HG02884 (cell line): ENCODE measurements around the gene SPTLC2.
A peak's percentile ranks its signal among the peaks of the same experiment; 100 is the strongest.
"Not testable (repeated sequence)": the region's sequence is repeated elsewhere in the genome, so short reads cannot be mapped to it uniquely, and the experiment has no call there.

Source experiments
- ATAC-seq: cut with Tn5 transposase; IDR thresholded peaks from one replicate; pipeline ENCODE4 v1.9.1; 2021; ENCODE audit warnings: mild to moderate bottlenecking, moderate library complexity; ENCODE audit not compliant: unreplicated experiment

The SPTLC2 gene, protein sequence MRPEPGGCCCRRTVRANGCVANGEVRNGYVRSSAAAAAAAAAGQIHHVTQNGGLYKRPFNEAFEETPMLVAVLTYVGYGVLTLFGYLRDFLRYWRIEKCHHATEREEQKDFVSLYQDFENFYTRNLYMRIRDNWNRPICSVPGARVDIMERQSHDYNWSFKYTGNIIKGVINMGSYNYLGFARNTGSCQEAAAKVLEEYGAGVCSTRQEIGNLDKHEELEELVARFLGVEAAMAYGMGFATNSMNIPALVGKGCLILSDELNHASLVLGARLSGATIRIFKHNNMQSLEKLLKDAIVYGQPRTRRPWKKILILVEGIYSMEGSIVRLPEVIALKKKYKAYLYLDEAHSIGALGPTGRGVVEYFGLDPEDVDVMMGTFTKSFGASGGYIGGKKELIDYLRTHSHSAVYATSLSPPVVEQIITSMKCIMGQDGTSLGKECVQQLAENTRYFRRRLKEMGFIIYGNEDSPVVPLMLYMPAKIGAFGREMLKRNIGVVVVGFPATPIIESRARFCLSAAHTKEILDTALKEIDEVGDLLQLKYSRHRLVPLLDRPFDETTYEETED

DNA sequence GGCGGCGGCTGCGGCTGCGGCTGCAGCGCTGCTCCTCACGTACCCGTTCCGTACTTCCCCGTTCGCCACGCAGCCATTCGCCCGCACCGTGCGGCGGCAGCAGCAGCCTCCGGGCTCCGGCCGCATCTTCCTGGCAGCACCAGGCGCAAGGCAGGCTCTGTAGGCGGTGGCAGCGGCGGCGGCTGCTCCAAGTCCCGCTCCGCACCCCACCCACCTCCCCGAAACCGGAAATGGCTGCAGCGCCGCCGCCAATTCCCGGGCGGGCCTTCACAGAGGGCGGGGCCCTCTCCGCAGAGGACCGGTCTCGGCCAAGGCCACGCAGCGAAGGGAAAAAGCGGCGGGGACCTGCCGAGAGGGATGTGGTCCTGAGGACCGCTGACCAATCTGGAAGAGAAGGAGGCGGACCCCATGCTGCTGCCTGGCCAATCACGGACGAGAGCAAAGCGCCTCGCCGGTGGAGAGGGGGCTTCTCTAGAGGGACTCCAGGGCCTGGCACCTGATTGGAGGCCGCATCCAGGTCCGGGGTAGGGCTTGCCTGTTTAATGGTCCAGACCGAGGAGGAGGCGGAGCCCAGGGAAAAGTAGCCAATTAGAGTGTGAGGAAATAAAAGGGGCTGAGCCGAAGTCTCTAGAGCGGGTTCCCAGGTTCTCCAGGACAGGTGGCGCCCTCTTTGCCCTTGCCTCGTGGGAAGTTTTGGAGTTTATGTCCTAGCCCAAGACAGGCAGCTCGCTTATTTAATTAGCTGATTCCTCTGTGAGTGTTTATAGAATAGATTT lies at the start of gene SPTLC2:
Gene SPTLC2, minus strand, starts transcription at position 184 of the 776 bp plus-strand sequence. Its CDS starts 58 bp downstream, at position 126.
- ATAC-seq, result peak; percentile 93

DNA sequence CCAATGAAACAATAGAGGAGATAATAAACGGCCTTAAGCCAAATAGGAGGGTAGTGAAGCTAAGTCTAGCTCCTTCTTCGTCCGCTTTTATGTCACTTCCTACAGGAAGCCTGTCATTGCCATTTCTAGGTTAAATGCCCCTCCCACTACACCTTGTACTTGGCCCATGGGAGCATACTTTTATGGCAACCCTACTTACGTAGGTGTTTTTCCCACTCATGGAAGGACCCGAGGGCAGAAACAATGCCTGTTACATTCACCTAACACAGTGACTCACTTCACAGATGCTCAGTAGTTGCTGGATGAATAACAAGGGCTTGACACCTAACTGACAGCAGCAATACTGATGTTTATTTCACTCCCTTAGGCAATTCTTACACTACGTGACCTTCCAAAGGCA lies 46.9 kb upstream of the SPTLC2 start:
- no peak for ATAC-seq

DNA sequence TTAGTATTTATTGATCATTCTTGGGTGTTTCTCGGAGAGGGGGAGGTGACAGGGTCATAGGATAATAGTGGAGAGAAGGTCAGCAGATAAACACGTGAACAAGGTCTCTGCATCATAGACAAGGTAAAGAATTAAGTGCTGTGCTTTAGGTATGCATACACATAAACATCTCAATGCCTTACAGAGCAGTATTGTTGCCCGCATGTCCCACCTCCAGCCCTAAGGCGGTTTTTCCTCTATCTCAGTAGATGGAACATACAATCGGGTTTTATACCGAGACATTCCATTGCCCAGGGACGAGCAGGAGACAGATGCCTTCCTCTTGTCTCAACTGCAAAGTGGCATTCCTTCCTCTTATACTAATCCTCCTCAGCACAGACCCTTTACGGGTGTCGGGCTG lies 45.1 kb upstream of the SPTLC2 start:
- ATAC-seq, result not testable (repeated sequence)

DNA sequence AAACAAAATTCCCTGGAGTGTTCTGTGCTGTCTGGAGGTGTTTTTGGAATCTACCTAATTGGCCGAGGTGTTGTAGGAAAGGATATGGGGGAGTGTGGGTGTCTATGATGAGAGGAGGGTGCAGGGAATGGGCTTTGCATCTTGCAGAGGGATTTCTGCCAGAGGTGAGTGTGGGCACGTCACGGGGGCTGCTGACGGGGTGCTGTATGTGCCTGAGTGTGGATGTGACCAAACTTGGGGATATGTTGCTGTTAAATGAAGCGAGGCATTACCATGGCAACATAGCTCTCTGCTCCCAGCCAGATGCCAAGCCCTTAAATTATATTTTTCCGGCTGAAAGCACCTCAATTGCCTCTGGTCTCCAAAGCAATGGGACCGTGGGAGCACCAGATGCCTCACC lies 44.3 kb upstream of the SPTLC2 start:
- no peak for ATAC-seq

DNA sequence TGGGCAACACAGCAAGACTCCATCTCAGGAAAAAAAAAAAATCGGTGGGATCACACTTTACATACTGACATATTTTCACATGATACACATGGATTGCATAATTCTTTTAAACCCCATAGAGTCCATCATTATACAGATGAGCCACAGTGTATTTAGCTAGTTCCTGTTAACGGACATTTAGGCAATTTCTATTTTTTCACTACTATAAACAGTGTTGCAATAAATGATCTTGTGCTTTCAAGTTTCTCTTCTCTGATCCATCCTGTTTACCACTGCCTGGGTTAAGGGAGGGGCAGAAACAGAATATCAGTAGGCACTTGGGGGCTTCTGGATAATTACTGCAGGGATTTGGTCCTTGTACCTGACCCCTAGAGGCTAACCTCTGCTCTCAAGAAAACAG lies 43.4 kb upstream of the SPTLC2 start:
- ATAC-seq, result no peak

DNA sequence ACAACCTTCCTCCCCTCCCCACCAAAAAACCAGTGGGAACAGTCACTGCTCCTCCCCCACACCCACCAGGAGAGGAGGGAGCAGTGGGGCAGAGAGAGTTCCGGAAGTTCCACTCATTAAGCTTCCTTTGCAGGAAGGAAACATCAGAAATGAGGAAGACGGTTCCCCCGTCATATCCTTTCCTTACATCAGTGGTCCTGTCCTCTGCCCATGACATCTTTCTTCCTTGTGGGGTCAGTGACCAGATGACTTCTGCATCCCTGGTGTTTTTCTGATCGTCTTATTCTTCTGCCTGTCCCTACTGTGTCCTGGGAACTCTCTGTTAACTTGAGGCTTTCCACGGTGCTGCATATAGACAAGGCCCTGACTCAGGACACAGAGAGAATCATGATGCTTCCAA lies 40.8 kb upstream of the SPTLC2 start:
- no peak for ATAC-seq

DNA sequence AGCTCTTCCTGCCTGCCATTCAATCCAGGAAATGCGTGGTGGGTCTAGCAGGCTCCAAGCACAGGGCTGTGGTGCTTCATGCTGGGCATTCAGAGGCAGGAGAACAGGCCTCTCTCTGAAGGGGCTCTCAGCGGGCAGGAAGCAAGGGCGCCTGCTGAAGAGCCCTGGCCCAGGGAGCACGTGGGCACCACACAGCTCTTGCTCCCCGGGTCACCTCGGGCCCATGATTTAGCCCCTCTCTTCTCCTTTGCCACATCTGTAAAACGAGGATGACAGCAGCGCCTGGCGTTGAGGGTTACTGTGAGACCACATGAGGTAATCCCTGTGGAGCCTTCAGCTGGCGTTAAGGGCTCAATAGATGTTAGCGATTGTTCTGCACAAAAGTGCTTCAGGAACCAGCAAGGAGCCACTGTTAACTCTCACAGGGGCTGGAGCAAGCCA lies 37.6 kb upstream of the SPTLC2 start:
- ATAC-seq, result no peak

DNA sequence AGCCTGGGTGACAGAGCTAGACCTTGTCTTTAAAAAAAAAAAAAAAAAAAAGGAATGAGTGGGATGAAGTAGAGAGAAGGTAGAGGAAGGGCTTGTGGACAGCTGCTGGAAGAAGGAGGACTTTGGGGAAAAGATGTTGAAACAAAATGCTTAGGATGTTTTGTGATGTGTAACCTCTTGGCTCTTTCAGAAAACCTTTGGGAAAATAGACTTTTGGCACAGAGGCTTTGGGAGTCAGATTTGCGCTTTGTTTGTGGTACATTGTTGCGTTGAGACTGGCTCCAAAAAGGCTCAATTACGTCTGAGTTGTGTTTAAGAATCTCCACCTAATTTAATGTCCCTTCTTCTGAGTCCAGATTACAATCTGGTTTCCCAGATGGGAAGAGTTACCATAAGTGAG lies 32.9 kb upstream of the SPTLC2 start:
- no peak for ATAC-seq

DNA sequence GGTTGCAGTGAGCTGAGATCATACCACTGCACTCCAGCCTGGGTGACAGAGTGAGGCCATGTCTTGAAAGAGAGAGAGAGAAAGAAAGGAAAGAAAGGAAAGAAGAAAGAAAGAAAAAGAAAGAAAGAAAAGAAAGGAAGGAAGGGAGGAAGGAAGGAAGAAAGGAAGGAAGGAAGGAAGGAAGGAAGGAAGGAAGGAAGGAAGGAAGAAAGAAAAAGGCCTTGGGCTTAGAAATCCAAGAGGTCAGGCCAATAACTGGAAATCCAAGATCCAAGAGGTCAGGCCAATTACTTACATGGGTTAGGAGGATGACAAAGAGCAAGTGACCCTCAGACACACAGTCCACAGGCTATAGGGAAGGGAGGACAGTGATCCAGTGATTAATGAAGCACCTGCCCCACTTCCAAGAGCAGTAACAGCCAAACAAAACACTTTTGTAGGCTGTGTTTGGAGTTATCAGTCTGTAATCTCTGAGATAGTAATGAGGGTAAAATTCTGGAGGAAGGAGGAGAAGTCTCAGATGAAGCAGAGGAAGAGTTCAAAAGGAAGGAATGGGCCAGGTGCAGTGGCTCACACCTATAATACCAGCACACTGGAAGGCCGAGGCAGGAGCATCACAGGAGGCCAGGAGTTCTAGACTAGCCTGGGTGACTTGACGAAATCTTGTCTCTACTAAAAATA lies 32.2 kb upstream of the SPTLC2 start:
- no peak for ATAC-seq

DNA sequence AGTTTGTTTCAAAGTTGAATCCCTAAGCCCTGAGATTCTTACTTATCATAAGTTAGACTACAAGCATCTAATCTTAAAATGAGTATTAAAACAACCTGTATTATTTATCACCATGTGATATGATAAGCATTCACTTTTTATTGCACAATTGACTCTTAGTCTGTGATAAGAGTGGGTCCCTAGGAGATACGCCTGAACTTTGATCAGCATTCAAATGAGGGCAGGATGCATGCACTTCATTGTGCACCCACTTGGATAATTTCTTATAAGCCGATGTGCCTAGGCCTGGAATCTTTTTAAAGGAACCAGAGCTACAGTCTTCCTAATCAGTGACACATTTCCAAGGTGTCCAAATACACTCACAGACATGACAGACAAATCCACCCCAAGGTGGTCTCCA lies 31.4 kb upstream of the SPTLC2 start:
- ATAC-seq, result no peak

DNA sequence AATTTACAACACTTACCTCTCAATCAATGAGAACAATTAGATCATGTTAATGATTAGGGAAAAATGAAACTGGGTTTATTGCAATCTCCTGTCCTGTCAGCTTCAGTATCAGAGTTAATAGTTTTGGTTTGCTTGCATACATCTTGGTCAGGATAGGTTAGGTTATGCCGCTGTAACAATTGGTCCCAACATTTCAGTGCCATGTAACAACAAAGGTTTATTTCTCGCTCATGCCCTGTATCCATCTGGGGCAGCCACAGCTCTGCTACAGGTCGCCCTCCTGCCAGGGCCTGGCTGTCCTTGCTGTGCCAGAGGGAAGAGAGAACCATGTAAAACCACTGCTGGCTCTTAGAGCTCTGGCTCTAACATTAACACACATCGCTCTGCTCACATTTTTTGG lies 30.5 kb upstream of the SPTLC2 start:
- ATAC-seq, result no peak

DNA sequence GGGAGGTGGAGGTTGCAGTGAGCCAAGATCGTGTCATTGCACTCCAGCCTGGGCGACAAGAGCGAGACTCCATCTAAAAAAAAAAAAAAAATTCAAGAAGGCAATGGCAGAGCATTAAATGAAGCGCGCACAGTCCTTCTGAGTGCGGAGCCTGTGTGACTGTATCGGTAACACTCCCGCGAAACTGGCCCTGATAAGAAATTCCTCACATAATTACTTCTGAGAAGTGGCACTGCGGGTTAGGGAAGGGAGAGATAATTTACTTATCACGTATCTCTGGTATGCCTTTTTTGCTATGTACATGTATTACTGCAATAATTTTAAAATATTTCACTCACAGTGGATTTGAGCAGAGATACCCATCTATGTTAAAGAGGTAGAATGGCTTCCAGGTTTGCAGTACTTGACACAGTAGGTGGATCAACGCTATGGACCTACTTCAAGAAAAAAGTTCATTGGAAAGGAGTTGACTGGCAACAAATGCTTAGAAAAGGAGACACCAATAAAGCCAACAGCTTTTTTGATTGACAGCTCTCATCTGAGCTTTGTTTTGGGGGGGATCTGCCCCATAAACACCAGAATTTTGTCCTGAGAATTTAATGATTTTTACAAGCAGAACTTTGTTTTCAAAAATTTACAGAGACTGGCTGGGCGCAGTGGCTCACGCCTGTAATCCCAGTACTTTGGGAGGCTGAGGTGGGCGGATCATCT lies 29.2 kb upstream of the SPTLC2 start:
- ATAC-seq, result no peak

DNA sequence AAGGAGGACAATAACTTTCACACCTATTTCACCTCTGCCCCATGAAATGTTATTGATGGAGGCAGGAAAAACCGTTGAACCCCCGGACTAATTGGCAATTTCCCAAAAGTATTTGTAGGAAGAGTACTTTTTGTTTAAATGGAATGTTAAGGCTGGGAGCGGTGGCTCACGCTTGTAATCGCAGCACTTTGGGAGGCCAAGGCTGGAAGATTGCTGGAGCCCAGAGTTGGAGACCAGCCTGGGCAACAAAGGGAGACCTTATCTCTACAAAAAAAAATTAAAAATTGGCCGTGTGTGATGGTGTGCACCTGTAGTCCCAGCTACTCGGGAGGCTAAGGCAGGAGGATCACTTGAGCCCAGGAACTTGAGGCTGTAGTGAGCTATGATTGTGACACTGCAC lies 26.0 kb upstream of the SPTLC2 start:
- no peak for ATAC-seq

DNA sequence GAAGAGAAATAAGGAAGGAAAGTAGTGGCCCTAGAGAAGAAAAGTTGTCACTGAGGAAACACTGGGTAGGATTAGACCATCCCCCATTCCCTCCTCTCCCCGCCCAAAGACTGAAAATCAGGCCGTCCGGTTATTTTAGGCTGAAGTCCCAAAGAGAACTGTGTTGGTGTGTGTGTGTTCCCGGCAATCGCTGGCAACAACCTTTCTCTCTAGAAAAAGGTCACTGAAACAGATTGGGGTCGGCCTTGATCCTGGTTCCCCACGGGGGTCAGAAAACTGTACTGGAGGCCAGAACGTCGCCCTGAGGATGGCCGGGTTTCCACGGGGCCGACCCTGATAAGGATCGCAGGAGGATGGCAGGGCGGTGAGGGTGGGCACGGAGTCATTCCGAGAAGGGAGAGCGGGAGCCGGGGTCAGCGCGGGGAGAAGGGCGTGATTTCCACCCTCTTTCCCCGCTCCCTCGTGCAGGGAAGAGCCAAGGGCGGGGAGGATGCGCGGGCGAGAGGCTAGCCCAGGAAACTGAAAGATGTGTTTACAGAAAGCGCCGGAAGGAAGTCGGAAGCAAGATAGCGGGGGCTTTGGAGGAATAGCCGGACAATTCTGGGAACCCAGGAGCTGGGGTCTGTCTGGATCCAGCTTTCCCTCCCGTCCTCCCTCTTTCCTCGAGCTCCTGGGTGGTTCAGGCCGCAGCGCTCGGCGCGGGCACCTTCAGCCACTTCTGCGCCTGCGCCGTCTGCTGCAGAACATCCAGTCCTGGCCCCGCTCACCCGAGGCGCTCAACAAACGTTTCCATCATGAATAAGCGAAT lies 25.3 kb upstream of the SPTLC2 start:
- ATAC-seq, result no peak

DNA sequence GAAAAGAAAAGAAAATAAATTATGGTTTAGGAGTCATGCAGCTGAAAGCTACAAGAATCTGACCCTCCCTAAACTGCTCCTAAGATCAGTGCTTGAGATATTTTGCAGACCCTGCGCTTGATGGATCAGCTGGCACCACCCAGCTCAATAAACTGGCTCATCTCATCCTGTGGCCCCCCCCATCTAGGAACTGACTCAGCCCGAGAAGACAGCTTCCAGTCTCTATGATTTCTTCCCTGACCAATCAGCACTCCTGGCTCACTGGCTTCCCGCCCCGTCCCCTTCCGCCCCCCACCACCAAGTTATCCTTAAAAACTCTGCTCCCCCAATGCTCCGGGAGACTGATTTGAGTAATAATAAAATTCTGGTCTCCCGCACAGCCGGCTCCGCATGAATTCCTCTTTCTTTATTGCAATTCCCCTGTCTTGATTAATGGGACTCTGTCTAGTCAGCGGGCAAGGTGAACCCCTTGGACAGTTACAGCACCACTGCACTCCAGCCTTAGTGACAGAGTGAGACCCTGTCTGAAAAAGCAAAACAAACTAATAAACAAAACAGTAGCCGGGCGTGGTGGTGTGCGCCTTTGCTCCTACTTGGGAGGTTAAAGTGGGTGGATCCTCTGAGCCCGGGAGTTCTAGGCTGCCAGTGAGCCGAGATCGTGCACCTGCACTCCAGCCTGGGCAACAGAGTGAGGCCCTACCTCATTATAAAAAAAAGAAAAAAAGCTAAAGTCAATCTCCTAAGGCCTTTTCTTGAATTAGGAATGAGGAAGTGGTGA lies 24.5 kb upstream of the SPTLC2 start:
- no peak for ATAC-seq

DNA sequence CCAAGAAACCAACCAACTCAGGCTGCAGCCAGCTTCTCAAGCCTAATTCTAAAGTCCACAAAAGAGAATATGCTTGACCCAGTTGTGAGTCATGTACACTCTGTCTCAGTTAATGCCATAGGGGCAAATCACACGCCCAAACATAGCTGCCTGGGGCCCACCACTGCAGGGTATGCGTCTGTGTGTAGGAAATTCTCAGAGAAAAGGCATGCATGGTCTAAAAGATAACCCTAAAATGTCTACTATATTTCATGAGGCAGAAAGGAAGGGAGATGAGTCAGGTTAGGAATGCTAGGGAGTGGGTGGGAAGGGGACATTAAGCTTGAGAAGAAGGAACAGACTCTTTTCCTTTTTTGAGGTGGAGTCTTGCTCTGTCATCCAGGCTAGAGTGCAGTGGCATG lies 22.3 kb upstream of the SPTLC2 start:
- no peak for ATAC-seq

DNA sequence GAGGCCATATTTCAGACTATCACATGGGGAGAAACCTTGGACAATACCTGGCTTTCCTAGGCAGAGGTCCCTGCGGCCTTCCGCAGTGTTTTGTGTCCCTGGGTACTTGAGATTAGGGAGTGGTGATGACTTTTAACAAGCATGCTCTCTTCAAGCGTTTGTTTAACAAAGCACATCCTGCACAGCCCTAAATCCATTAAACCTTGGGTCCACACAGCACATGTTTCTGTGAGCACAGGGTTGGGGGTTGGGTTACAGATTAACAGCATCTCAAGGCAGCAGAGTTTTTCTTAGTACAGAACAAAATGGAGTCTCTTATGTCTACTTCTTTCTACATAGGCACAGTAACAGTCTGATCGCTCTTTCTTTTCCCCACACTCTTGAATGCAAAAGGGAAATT lies 19.4 kb upstream of the SPTLC2 start:
- ATAC-seq, result not testable (repeated sequence)

DNA sequence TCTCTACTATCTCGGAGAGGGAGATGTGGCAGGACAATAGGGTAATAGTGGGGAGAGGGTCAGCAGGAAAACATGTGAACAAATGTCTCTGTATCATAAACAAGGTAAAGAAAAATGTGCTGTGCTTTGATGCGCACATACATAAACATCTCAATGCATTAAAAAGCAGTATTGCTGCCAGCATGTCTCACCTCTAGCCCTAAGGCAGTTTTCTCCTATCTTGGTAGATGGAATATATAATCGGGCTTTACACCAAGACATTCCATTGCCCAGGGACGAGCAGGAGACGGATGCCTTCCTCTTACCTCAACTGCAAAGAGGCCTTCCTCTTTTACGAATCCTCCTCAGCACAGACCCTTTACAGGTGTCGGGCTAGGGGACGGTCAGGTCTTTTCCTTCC lies 19.0 kb upstream of the SPTLC2 start:
- not testable (repeated sequence) for ATAC-seq

DNA sequence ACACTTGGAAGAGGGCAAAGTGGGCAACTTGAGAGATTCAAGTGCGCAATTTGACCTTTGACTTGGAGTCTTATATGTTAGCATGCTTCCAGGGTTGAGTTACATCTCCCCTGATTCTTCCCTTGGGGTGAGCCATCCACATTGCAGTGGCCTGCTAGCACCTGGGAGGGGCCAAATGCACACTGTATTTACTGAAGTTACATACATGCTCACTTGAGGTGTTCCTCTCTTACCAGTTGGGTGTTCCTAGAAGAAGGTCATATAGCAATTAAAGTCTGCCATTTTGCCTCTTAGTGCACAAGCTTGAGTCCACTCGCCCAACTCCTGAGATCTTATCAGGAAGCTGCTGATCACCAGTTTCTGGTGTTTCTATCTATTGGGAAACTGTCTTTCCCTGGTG lies 13.7 kb upstream of the SPTLC2 start:
- ATAC-seq, result no peak
